Nucleus accumbens (tissue), 56 donors: Measurements from ENCODE around the gene ELFN1.
A peak's percentile ranks its signal among the peaks of the same experiment; 100 is the strongest.
"Not testable (repeated sequence)": the region's sequence is repeated elsewhere in the genome, so short reads cannot be mapped to it uniquely, and the experiment has no call there.

Source experiments
- DNase-seq, 56 donors: peaks; one replicate each; lab custom pipeline; 2025; lab: John Stamatoyannopoulos, UW

The ELFN1 gene

GRCh38 chr7:1706381-1706720 is 36.3 kb downstream of the ELFN1 start:
- no peak for DNase-seq

GRCh38 chr7:1706721-1707613 is 36.9 kb downstream of the ELFN1 start:
- DNase-seq: no peak

DNA sequence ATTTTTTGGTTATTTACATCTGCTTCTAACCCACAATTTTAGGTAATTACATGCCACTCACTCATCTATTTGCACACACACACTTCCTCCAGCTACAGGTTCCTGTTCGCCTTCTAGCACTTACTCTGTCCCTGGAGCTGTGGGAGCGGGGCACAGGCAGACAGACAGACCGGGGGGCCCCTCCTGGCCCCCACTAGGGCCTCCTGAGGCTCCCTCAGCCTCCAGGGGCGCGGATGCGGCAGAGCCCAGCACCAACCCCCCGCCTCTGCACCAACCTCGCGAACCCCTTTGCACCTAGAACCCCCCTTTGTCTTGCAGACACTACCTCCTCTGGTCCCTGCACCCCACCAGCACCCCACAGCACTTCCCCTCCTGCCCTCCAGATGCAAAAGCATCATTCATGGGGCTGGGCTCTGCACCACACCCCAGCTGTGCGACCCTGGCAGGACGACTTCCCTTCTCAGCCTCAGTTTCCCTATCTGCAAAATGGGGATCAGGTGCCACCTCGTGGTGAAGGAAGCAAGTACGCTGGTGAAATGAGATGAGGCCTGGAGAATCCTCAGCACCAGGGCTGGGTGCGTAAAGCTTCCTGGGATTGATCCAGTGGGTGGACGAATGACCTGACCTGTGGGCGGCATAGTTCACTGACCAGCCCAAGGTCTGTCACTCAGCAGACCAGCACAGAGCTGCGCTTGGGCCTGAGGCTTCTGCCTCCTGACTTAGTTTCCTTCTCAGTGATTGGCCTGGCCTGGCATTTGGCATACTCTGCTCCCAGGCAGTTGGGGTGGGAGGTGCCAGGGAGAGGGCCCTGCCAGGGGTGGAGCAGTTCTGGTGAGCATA is 37.9 kb downstream of the ELFN1 start:
- no peak for DNase-seq

DNA sequence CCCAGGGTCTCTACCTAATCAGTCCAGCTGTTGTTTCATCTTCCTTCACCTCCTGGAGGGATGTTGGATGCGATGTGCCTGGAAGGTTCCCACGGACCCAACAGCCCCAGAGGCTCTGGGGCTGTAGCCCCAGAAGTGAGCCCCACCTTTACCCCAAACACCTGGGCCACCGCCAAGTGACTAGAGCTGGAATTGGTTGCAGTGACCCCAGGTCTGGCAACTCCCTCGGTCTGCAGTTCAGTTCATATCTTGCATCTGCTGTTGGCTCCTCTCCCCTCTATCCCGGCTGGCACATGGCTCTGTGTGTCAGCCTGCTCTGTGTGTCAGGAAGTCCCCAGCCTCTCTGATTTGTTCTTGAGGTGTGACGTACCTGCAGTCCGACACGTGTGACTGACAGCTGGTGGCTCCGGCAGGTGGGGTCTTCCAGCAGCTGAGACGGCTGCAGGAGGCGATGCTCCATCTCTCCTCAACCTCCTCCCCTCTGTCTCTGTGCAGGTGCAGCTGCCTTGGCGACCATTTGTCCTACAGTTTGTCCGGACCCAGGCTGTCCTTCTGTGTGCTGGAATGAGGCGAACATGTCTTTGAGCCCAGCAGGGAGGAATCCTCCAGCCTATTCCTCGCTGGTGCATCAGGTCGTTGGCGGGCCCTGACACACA is 38.6 kb downstream of the ELFN1 start:
- no peak for DNase-seq

- DNase-seq: no peak
These were observed 39.2 kb downstream of the ELFN1 start for GRCh38 chr7:1709281-1709680.

DNA sequence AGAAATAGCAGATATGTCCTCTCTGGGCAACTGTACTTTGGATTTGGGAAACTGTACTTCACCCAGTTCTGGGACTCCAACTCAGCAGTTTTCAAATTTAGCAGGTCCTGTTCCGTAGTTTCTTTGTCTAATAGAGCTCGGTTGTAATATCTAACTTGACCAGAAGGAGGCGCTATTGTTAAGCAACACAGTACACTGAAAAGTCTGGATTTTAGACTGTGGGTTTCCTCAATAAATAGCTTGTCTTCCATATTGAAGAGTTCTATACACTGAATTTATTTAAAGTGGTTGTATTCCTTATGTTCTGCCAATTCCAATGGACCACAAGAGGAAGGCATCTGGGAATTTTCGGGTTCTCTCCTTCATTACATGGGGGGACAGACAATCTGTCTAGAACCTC is 39.8 kb downstream of the ELFN1 start:
- no peak for DNase-seq

- no peak for DNase-seq
These were observed 40.9 kb downstream of the ELFN1 start for GRCh38 chr7:1710936-1711335.

- no peak for DNase-seq
These were observed 42.9 kb downstream of the ELFN1 start for GRCh38 chr7:1712907-1713501.

DNA sequence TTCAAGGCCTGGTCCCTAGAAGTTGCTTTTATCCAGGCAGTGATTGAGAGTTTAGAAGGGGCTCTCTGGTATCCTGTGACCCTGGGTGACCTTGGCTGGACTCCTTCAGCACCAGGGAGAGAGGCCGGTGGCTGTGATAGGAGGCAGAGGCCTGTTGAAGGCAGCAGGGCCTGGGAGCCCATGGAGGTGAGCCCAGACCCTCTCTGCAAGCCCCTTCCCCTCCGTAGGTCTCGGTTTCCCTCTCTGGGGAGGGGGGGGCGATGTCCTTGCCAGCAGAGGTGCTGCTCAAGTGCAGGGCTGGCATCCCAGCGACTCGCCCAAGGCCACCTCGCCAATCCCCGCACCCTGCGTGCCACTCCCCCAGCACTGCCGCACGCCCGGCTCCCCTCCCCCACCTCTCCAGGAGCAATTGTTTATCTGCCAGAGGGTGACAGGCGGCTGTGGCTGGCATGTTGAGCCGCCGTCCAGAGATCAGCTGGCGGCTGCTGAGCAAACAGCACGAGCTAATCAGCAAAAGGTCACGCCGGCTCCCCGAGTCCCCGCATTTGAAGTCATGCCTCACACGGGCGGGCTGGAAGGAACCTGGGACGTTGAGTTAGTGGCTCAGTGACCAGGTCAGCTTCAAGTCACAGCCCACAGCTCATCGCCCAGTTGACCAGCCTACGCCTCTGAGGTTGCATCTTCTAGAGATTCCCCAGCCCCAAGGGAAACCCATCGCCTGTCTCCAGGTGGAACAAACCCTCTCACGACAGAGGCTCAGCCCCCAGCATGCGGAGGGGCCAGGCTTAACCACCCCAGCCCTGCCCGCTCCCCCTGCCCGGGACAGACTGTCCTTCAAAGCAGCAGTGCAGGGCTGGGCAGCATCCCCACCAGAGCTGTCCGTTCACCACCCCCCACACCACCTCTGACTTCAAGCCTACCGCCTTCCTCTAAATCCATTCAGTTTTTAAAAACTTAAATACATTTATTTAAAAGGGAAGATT is 43.7 kb downstream of the ELFN1 start:
- no peak for DNase-seq

- no peak for DNase-seq
These were observed 44.7 kb downstream of the ELFN1 start for GRCh38 chr7:1714583-1715330.

DNA sequence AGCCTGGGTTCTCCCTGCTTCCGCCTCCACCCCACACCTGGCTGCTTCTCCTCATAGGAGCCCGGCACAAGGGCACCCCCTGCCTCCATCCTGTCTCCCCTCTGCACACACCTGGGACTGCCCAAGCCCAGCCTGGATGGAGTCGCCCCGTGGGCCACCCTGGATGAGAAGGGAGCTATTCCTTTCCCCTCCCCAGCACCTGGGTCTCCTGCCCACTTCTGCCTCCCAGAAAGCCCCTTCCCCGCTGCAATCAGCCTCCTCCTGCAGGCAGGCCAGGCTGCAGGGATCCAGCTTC is 45.2 kb downstream of the ELFN1 start:
- no peak for DNase-seq

DNA sequence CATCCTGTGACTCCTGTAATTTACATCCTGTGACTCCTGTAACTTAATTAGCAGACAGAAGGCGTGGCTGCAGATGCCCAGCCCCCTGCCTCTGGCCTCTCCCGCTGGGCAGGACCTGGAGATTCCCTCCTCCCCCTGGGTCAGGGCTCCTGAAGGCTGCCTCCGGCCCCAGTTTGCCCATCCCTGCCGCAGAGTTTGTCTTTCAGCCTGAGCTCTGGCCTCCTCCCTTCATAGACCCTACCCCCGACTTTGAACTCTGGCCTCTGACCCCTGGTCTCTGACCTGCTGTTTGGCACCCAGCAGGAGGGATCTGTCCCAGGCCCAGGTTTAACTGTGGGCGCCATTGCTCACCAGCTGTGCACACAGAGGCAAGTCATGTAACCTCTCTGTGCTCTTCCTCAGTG is 45.6 kb downstream of the ELFN1 start:
- no peak for DNase-seq

- DNase-seq: peak in 9 of 56 donors; percentile 8 to 33 (median 16)
These were observed 46.4 kb downstream of the ELFN1 start for GRCh38 chr7:1716263-1717094.

GRCh38 chr7:1717095-1717483 is 47.0 kb downstream of the ELFN1 start:
- DNase-seq: no peak

DNA sequence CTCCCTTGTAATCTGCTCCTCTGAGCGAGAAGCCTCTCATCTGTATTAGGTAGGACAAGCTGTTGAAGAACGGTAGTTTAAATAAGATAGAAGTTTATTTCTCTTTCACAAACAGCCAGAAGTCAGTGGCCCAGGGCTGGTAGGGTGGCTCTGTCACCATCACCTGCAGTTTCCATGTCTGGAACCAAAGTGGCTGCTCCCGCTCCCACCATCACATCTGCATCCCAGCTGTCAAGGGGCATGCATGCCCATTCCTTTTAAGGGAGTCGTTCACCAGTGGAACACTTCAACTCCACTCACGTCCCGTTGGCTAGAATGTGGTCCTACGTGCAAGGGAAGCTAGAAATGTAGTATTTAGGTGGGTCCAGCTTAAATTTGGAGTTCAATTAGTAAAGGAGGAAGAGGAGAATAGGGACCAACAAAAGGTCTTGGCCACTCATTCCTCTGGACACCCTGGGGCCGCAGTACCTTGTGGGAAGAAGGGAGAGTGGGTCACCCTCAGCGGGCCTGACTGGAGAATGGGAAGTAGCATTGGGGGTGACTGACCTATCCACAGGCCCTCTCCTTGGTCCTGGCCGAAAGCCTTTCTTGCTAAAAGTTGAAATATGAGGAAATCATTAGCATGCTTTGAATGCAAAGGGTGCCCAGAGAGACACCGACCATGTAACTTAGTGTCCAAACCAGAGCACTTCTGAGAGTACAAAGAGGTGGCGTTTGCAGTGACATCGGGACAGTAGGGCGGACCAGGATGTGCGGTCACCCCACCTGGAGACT is 48.0 kb downstream of the ELFN1 start:
- DNase-seq: no peak

DNA sequence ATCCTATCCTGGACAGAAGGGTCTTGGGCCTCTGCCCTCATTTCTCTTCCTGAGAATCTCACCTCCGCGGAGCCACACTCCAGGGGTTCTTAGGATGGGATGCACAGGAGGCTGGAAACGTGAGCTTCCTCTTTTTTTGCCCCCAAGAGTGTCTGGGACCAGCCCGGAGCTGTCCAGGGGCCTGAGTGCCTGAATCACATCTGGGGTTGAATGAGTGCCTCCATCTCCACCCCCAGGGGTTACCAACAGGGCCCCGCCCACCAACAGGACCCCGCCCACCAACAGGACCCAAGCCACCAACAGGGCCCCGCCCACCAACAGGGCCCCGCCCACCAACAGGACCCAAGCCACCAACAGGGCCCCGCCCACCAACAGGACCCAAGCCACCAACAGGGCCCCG is 48.8 kb downstream of the ELFN1 start:
- DNase-seq: not testable (repeated sequence)

- DNase-seq: peak in 1 of 56 donors; percentile 11
These were observed 49.2 kb downstream of the ELFN1 start for GRCh38 chr7:1719256-1719655.
